ENCODE data around the gene ZNF341.

Gene ZNF341

DNA sequence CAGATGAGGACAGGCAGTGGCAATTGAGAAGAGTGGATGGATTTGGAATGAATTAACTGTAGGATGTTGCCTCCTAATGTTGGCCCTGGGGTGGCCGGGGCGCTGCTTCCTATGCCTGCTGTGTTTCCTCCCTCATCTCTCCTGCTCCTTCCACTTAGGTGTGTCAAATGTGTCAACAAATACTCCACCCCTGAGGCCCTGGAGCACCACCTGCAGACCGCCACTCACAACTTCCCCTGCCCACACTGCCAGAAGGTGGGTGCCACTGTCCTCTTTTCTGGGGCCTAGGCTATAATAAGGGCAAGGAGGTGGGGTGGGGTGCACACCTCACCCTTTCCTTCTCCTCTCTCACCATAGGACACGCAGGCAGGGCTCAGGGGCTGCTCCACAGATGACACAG is 49.3 kb downstream of the ZNF341 start:
- TF ChIP-seq ZNF530 (tag by site-specific recombination; IDR thresholded peaks at IDR 0.05; ENCODE audit: low read depth), result no peak
- no peak for TF ChIP-seq ZNF785 (tag by site-specific recombination; IDR thresholded peaks at IDR 0.05)
- TF ChIP-seq ZBTB48 (tag by site-specific recombination; IDR thresholded peaks at IDR 0.05), result no peak
- no peak for TF ChIP-seq ZNF138 (tag by site-specific recombination; IDR thresholded peaks at IDR 0.05; ENCODE audit: borderline replicate concordance)
- no peak overlapping the region for H3K4me3 ChIP-seq (ENCODE audit: low read depth, low read length)
- H3K27ac ChIP-seq (ENCODE audit: extremely low read depth, low read depth, low read length), result no peak overlapping the region
- no peaks in the 10 kb centered on the region for H3K9me3 ChIP-seq (ENCODE audit: control insufficient read depth, insufficient read depth, low read depth, low read length)
- no peaks in the 10 kb centered on the region; a peak in 1 of 3 replicates for H3K36me3 ChIP-seq (ENCODE audit: control insufficient read depth in 2 of 2, insufficient read depth in 1 of 2, low read length in 2 of 2)
- ChIA-PET CTCF (no interaction called here), POLR2A (no interaction called here)
- H3K4me1 ChIP-seq (ENCODE audit: control insufficient read depth, insufficient read depth, low read length), result no peaks in the 10 kb centered on the region

DNA sequence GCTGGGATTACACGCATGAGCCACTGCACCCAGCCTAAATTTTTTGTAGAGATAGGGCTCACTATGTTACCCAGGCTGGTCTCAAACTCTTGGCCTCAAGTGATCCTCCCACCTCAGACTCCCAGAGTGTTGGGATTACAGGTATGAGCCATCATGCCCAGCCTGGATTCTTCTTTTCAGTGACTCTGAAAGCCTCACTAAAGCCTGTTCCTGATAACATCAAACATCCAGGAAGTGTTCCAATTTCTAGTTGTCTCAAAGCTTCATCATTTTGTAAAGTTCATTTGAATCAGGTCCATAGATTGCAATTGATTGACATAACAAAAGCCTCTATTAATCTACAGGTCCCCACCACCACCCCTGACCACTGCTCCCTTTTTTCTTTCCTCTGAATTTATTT is 50.1 kb downstream of the ZNF341 start:
- Histone ChIP-seq H3K4me1 (ENCODE audit: control insufficient read depth, insufficient read depth, low read length) (no peaks in the 10 kb centered on the region), H3K36me3 (ENCODE audit: control insufficient read depth in 2 of 2, insufficient read depth in 1 of 2, low read length in 2 of 2) (no peaks in the 10 kb centered on the region), H3K9me3 (ENCODE audit: control insufficient read depth, insufficient read depth, low read depth, low read length) (no peaks in the 10 kb centered on the region), H3K4me3 (ENCODE audit: low read depth, low read length) (no peak overlapping the region), H3K27ac (ENCODE audit: extremely low read depth, low read depth, low read length) (no peak overlapping the region)
- TF ChIP-seq, protein P1, sequence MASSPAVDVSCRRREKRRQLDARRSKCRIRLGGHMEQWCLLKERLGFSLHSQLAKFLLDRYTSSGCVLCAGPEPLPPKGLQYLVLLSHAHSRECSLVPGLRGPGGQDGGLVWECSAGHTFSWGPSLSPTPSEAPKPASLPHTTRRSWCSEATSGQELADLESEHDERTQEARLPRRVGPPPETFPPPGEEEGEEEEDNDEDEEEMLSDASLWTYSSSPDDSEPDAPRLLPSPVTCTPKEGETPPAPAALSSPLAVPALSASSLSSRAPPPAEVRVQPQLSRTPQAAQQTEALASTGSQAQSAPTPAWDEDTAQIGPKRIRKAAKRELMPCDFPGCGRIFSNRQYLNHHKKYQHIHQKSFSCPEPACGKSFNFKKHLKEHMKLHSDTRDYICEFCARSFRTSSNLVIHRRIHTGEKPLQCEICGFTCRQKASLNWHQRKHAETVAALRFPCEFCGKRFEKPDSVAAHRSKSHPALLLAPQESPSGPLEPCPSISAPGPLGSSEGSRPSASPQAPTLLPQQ (tag by site-specific recombination; IDR thresholded peaks at IDR 0.05), result no peak
- TF ChIP-seq ZNF175 (tag by site-specific recombination; IDR thresholded peaks at IDR 0.05) (no peak), KLF7 (tag by site-specific recombination; IDR thresholded peaks at IDR 0.05; ENCODE audit: borderline replicate concordance) (no peak), ZBTB17 (tag by site-specific recombination; IDR thresholded peaks at IDR 0.05) (peak; percentile 79), ZIC2 (tag by site-specific recombination; IDR thresholded peaks at IDR 0.05) (no peak), ZNF792 (tag by site-specific recombination; IDR thresholded peaks at IDR 0.05) (no peak)
- TF ChIP-seq, protein P2, sequence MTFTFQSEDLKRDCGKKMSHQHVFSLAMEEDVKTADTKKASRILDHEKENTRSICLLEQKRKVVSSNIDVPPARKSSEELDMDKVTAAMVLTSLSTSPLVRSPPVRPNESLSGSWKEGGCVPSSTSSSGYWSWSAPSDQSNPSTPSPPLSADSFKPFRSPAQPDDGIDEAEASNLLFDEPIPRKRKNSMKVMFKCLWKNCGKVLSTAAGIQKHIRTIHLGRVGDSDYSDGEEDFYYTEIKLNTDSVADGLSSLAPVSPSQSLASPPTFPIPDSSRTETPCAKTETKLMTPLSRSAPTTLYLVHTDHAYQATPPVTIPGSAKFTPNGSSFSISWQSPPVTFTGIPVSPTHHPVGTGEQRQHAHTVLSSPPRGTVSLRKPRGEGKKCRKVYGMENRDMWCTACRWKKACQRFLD (tag by site-specific recombination; IDR thresholded peaks at IDR 0.05), result no peak
- ChIA-PET POLR2A (no interaction called here), CTCF (no interaction called here)

DNA sequence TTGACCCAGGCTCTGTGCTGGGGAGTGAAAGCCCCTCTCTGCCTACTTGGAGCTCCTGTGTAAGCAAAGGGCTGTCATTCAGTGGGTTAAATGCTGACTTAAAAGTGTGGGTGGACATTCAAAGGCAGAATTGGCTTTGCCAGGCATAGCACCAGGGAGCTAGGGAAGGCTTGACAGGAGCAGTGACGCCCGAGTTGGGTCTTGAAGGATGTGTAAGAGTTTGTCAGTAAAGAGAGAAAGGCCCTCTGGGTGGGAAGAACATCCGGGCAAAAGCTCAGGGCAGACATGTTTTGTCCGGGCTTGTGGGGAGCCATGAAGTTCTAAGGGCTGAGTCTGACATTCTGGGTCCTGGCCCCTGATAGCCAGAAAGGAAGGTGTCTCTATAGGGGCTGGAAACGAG is 51.5 kb downstream of the ZNF341 start:
- ChIA-PET POLR2A (no interaction called here), CTCF (no interaction called here)
- Histone ChIP-seq H3K9me3 (ENCODE audit: control insufficient read depth, insufficient read depth, low read depth, low read length) (no peaks in the 10 kb centered on the region), H3K36me3 (ENCODE audit: control insufficient read depth in 2 of 2, insufficient read depth in 1 of 2, low read length in 2 of 2) (no peaks in the 10 kb centered on the region), H3K4me1 (ENCODE audit: control insufficient read depth, insufficient read depth, low read length) (no peaks in the 10 kb centered on the region), H3K4me3 (ENCODE audit: low read depth, low read length) (no peak overlapping the region), H3K27ac (ENCODE audit: extremely low read depth, low read depth, low read length) (no peak overlapping the region)
- TF ChIP-seq, protein P3, sequence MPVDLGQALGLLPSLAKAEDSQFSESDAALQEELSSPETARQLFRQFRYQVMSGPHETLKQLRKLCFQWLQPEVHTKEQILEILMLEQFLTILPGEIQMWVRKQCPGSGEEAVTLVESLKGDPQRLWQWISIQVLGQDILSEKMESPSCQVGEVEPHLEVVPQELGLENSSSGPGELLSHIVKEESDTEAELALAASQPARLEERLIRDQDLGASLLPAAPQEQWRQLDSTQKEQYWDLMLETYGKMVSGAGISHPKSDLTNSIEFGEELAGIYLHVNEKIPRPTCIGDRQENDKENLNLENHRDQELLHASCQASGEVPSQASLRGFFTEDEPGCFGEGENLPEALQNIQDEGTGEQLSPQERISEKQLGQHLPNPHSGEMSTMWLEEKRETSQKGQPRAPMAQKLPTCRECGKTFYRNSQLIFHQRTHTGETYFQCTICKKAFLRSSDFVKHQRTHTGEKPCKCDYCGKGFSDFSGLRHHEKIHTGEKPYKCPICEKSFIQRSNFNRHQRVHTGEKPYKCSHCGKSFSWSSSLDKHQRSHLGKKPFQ (tag by site-specific recombination; IDR thresholded peaks at IDR 0.05), result no peak
- TF ChIP-seq EGR2 (tag by site-specific recombination; IDR thresholded peaks at IDR 0.05; ENCODE audit: low read depth), result 0 out of 2 replicates have a peak, but pooled peaks have one; percentile 19
- TF ChIP-seq, protein P4, sequence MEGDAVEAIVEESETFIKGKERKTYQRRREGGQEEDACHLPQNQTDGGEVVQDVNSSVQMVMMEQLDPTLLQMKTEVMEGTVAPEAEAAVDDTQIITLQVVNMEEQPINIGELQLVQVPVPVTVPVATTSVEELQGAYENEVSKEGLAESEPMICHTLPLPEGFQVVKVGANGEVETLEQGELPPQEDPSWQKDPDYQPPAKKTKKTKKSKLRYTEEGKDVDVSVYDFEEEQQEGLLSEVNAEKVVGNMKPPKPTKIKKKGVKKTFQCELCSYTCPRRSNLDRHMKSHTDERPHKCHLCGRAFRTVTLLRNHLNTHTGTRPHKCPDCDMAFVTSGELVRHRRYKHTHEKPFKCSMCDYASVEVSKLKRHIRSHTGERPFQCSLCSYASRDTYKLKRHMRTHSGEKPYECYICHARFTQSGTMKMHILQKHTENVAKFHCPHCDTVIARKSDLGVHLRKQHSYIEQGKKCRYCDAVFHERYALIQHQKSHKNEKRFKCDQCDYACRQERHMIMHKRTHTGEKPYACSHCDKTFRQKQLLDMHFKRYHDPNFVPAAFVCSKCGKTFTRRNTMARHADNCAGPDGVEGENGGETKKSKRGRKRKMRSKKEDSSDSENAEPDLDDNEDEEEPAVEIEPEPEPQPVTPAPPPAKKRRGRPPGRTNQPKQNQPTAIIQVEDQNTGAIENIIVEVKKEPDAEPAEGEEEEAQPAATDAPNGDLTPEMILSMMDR (tag by site-specific recombination; IDR thresholded peaks at IDR 0.05), result no peak
- no peak for TF ChIP-seq ZNF654 (tag by site-specific recombination; IDR thresholded peaks at IDR 0.05; ENCODE audit: low read depth)
- TF ChIP-seq ZFP3 (tag by site-specific recombination; IDR thresholded peaks at IDR 0.05; ENCODE audit: low read depth), result peak; percentile 82

All from HEK293 (cell line).